ENCODE data around the gene SPG7.
"Not testable (repeated sequence)": the region's sequence is repeated elsewhere in the genome, so short reads cannot be mapped to it uniquely, and the experiment has no call there.

Gene SPG7

DNA sequence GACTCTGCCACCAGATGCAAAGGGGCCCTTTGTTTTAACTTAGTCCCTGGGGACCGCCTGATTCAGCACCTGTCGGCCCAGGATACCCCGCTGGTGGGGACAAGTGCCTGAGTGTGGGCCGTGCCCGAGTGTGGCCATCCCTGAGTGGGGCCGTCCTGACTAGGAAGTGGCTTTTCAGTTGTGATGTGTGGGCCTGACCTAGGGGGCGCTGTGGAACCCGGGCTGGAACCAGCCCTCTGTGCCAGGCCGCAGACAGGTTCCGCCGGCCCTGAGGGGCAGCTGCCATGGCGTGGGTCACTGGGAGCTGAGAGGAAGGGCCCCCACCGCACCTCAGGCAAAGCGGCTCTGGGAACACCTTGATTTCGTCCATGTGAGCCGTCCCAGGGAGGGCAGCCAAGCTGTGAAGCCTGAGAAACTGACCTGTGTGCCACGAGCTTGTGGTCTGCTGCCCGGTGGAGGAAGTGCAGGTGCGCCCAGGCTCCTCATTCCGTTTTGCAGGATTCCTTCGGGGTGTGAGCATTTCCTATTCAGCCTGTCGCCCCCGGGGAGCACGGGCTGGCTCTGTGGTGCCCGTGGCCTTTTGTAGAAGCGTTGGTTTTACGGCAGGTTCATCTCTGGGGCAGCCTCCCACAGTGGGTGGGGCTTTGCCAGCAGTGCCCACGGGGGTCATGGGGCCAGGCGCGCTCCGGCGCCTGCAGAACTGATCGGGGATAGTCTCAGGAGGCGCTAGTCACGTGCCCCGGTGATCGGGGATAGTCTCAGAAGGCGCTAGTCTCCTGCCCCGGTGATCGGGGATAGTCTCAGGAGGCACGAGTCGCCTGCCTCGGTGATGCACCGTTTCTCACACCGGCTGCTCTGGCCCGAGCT is 57.5 kb downstream of the SPG7 start:
- DNase-seq, result peak; percentile 85

DNA sequence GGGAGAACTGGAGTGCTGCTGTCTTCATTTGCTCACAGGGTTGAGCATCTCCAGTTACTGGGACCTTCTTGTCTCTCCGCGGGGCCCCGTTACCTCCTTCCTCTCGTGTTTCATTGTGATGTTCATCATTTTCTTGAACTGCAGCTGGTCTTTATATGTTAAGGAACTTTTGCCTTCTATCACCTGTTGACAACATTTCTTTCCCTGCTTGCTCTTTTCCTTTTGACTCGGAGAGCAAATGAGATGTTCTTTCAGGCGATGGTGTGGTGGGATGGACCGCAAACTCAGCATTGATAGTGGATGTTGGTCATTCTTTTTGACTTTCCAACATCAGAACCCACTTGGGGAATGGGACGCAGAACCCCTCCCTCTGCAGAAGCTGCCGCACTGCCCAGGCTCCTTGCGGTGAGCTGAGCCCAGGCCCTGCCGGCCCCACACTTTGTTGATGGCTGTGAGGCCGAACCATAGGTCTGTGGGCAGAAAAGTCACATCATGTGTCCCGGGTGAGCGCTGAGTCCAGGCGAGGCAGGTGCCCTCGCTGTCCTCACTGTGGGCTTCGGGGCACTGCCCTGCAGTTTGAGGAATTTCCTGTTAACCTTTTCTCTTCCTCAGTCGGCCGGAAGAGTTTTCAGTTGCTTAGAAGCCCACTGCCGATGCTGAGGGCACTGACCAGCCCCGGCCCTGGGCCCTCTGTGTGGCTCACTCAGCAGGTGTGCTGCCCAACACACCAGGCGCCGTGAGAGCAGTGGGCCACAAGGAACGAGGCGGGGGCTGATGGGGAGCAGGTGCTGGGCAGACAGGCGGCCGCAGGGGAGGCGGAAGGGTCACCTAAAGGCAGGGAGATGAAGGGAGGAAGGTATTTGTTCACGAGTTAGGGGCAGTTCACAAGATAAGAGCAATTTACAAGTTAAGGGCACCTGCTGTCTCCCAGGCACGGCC is 59.7 kb downstream of the SPG7 start:
- DNase-seq, result no peak

DNA sequence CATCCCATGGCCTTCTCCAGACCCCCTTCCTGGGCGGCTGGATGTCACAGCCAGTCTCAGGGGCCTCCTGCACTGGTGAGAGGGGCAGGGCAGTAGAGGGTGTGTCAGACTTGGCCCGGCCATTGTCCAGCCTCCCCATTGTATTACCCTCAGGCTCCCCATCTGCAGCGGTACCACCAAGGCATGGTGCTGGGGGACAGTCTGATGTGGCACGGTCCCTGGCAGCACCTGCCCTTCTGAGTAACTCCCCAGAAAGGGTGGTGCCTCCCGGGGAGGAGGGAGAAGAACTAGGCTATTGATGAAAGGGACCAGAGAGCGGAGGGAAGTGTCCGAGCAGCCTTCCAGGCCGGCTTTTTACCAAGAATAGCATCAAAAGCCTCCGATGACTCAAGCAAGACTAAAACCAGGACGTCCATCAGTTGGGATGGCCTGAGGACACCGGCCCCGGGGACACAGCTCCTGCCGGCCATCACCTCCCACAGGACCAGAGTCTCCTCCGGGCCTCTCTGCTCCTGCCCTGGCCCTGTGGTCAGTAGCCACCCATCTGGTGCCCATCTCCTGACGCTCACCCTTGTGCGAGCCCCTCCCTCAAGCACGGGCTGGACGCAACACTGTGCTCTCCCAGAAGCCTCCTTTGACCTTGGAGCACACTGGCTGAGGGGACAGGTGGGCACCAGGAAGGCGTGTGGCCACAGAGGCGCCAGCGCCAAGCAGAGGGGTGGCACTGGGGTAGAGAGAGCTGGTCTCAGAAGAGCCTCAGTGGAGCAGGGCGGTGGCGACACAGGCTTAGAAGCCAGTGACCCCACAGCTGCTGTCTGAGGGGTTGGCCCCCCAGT is 61.5 kb downstream of the SPG7 start:
- no peak for DNase-seq

DNA sequence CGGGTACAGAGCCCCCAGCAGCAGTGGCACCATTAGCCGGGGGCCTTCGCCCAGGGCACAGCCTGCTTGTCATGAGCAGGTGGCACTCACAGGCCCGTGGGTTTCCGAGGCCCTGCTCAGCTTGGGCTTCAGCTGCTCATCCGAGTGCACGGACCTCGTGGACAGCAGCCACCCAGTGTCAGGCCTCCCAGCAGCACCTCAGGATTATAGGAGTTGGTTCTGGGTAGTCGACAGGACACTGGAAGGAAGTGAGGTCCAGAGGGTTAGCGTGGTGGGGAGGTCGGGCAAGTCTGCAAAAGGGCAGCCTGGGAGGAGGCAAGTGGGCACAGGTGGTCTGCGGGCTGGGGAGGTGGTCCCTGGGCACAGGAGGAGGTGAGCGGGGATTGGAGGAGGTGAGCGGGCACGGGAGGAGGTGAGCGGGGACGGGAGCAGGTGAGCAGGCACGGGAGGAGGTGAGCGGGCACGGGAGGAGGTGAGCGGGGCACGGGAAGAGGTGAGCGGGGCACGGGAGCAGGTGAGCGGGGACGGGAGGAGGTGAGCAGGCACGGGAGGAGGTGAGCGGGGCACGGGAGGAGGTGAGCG is 62.2 kb downstream of the SPG7 start:
- DNase-seq, result no peak

GRCh38 chr16:89570983-89571598 is 62.9 kb downstream of the SPG7 start:
- DNase-seq, result not testable (repeated sequence)

DNA sequence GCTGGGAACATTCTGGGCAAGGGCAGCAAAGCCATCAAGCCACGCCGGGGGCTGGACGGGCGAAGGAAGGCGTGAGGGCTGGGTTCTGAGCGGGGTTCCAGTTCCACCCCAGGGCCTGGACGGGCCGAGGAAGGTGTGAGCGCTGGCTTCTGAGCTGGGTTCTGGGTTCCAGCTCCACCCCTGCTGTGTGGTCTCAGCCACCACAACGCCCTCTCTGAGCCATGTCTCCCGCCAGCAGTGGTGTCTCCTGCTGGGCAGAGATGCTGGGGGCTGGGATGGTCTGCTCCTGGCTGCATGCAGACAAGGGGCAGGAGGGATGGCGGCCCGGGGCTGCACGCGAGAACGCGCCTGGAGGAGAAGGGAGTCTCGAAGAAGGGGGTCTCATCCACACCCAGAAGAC is 63.4 kb downstream of the SPG7 start:
- no peak for DNase-seq

GRCh38 chr16:89572073-89572484 is 63.9 kb downstream of the SPG7 start:
- DNase-seq, result no peak

- no peak for DNase-seq
Observed at GRCh38 chr16:89572485-89573205, 64.4 kb downstream of the SPG7 start.

GRCh38 chr16:89573826-89574680 is 65.8 kb downstream of the SPG7 start:
- DNase-seq, result no peak

- DNase-seq, result peak; percentile 78
Observed at GRCh38 chr16:89574681-89575246, 66.6 kb downstream of the SPG7 start.

DNA sequence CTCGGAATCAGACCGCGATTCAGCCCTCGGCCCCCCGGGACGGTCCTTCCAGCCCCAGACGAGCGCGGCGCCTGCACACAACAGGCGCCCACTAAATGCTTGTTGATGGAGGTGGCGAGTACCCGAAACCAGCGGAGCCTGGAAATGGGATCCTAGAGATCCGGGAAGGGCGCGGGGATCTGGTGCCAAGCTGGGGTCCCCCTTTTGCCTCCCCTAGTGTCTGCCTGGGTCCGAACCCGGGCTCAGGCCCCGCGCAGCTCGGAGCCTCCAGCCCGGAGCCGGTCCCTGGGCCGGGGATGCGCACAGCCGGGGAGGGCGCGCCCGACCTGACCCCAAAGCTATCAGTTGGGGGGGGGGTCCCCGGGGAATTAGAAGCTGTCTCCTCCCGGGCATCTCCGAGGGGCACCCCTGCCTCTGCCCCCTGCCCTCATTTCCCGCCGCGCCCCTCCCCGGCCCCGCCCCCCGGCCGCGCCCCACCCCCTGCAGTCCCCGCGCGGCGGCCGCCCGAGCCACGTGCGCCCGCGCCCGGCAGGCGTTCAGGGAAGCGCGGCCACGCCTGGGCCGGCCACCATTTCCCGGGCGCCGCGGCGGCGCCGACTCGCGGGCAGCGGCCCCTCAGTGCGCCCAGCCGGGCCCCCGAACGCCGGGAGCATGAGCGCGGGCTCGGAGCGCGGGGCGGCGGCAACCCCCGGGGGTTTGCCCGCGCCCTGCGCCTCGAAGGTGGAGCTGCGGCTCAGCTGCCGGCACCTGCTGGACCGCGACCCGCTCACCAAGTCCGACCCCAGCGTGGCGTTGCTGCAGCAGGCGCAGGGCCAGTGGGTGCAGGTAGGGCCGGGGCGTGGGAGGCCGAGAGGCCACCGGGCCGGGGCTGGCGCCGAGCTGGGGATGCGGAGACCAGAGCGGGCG is 67.3 kb downstream of the SPG7 start, which contains the start of gene CPNE7:
CPNE7 (plus strand) TSS at position 512 of the 906 bp plus-strand sequence; CDS start at position 652, 140 bp downstream.
- no peak for DNase-seq

DNA sequence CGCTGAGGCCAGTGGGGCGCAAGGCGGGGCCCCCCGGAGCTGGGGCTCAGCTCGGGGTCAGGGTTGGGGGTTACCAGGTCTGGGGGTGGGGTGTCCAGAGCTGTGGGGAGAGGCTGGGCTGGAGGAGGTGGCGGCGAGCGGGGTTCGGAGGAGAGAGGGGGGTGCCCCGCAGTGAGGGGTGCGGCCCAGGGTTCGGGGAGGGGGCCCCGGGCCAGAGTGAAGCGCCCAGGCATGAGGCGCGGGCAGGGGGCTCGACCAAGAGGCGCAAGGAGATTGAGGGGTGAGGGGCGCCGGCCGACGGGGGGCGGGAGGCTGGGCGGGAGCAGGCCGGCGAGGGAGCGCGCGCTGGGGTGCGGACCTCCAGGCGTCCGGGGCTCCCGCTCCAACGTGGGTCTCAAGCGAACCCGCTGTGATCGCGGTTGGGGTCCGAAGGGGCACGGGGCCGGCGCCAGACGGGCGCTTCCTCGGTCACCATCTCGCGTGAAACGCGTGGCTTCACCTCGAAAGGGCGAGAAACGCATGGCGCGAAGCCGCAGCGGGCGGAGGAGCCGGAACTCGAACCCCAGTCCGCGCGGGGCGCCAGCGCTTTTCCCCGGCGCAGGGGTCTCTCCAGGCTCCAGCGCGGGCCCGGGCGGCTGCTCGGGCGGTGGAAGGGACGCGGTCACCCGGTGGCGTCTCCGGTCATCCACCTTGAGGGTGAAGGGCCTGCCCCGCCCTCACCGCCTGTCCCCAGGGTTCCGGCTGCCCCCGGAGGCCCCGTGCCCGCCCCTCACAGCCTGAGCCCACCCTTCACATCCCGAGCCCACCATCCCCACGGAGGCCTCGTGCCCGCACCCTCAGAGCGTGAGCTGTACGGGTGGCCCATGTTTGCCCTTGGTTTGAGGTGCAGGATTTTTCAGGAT is 68.2 kb downstream of the SPG7 start:
- no peak for DNase-seq

GRCh38 chr16:89577055-89577759 is 69.0 kb downstream of the SPG7 start:
- DNase-seq, result no peak

GRCh38 chr16:89579351-89579750 is 71.1 kb downstream of the SPG7 start:
- no peak for DNase-seq

DNA sequence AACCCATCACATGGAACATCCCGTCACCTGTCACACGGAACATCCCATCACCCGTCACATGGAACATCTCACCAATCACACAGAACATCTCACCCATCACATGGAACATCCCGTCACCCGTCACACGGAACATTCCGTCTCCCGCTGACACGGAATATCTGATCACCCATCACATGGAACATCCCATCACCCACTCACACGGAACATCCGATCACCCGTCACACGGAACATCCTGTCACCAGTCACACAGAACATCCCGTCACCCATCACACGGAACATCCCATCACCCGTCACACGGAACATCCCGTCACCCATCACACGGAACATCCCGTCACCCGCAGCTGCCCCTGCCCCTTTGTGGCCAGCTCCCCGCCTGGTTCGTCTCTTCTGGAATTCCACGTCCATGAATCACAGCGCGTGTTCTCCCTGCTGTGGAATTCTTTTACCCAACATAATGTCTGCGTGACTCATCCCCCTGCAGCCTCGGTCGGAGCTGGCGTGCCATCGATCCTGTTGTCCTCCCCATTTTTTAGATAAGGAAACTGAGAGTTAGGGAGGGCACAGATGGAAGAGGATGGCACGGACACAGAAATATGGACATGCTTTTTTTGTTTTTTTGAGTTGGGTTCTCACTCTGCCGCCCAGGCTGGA is 73.0 kb downstream of the SPG7 start:
- DNase-seq, result no peak

DNA sequence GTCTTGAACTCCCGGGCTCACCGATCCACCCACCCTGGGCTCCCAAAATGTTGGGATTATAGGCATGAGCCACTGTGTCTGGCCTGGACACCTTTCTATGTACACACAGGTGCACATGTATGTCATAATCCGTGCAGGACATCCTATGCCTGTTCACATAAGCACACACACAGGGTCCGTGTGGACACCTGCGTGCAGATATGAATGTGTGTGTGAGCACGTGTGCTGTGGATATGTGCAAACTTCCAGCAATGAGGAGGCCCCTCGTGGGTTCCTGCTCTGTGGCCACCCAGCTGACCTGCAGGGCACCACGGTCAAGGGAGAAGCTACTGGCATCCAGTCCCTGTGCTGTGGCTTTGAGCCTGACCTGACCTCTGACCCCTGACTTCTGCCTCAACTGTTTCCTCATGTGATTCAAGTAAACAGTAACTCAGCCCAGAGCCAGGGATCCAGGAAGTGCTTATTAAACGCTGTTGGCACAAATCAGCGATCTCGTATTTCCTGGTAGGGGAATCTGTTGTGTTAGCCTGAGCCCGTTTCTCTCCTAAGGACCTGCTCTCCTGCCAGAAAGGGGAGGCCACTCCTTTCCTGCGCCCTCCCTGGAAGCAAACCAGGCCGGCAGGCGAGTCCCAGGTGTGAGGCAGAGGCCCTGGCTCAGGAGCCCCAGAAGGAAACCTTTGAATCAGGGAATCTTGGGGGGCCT is 73.8 kb downstream of the SPG7 start:
- no peak for DNase-seq

All from stimulated activated CD8-positive, alpha-beta memory T cell treated with anti-CD3 and anti-CD28 coated beads, Interleukin-4, amount 100 ng/mL, for 48 hours (primary cell).